Medulla oblongata (tissue), 1 donor: ENCODE results near the gene TSPO2.
A peak's percentile ranks its signal among the peaks of the same experiment; 100 is the strongest.

Experiments used
- DNase-seq: peaks from one replicate; pipeline ENCODE4 v3.0.0-alpha.2; 2015; ENCODE audit errors: extremely low spot score

TSPO2 gene

GRCh38 chr6:41051873-41052272 lies 9.6 kb downstream of the TSPO2 start:
- no peak for DNase-seq

- no peak for DNase-seq
Observed at GRCh38 chr6:41053041-41053440, 10.8 kb downstream of the TSPO2 start, which contains the start of gene APOBEC2. TSS of gene APOBEC2 (plus strand) at chr6:41053202. CDS start at chr6:41053348, 146 bp downstream.

- DNase-seq: no peak
Observed at GRCh38 chr6:41054511-41054910, 12.2 kb downstream of the TSPO2 start.

GRCh38 chr6:41055149-41055548 lies 12.9 kb downstream of the TSPO2 start:
- no peak for DNase-seq

- DNase-seq: no peak
Observed at GRCh38 chr6:41056768-41057490, 14.7 kb downstream of the TSPO2 start.

- DNase-seq: no peak
Observed at GRCh38 chr6:41058783-41059181, 16.5 kb downstream of the TSPO2 start.

GRCh38 chr6:41059556-41059955 lies 17.3 kb downstream of the TSPO2 start:
- DNase-seq: no peak

- no peak for DNase-seq
Observed at GRCh38 chr6:41061196-41061726, 19.0 kb downstream of the TSPO2 start.

- DNase-seq: no peak
Observed at GRCh38 chr6:41062056-41062455, 19.8 kb downstream of the TSPO2 start.

- DNase-seq: peak; percentile 33
Observed at GRCh38 chr6:41063884-41064285, 21.6 kb downstream of the TSPO2 start.

- DNase-seq: no peak
Observed at GRCh38 chr6:41064841-41065240, 22.6 kb downstream of the TSPO2 start.

GRCh38 chr6:41065550-41066026 lies 23.3 kb downstream of the TSPO2 start:
- DNase-seq: no peak

- DNase-seq: peak; percentile 89
Observed at GRCh38 chr6:41066867-41067304, 24.6 kb downstream of the TSPO2 start.

GRCh38 chr6:41071501-41071922 lies 29.2 kb downstream of the TSPO2 start:
- no peak for DNase-seq

GRCh38 chr6:41071923-41072835 lies 29.9 kb downstream of the TSPO2 start, which contains the start of gene OARD1:
TSS of gene OARD1 (minus strand) at chr6:41072356. CDS start at chr6:41071634, 722 bp downstream.
- DNase-seq: peak; percentile 99

GRCh38 chr6:41072836-41073202 lies 30.6 kb downstream of the TSPO2 start, which contains the start of gene NFYA:
TSS of gene NFYA (plus strand) at chr6:41072974. CDS start at chr6:41079090, 6,116 bp downstream.
- no peak for DNase-seq

- peak; percentile 80 for DNase-seq
Observed at GRCh38 chr6:41073203-41073967, 31.1 kb downstream of the TSPO2 start.

- DNase-seq: no peak
Observed at GRCh38 chr6:41073968-41074691, 31.9 kb downstream of the TSPO2 start.

- DNase-seq: no peak
Observed at GRCh38 chr6:41074692-41075436, 32.6 kb downstream of the TSPO2 start.
